GM18526 (cell line): Measurements from ENCODE around the gene ZNF548.

Experiments used
- POLR2A ChIP-seq: IDR thresholded peaks from 3 replicates; pipeline ENCODE4 v1.6.1; 2011; ENCODE audit not compliant: insufficient read length; ENCODE audit errors: extremely low read depth

The ZNF548 gene

GRCh38 chr19:57377498-57378146, 12.0 kb upstream of the ZNF548 start:
- no peak for TF ChIP-seq POLR2A

DNA sequence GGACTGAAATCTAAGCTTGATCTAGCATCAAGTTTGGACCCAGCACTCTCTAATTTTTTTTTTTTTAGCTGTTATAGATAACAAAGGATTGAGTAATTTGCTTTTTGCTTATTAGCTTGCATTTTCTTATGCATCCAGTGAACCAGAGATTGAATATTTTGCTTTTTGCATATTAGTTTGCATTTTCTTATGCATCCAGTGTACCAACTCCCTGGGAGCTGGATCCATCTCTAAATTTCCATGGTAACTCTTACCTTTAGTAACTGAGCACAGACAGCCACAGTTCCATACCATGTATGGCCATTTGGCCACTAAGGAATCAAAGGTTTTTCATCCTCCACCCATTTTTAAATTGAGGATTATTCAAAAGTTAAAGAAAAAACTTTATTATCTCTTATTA, 8.7 kb upstream of the ZNF548 start:
- no peak for TF ChIP-seq POLR2A

DNA sequence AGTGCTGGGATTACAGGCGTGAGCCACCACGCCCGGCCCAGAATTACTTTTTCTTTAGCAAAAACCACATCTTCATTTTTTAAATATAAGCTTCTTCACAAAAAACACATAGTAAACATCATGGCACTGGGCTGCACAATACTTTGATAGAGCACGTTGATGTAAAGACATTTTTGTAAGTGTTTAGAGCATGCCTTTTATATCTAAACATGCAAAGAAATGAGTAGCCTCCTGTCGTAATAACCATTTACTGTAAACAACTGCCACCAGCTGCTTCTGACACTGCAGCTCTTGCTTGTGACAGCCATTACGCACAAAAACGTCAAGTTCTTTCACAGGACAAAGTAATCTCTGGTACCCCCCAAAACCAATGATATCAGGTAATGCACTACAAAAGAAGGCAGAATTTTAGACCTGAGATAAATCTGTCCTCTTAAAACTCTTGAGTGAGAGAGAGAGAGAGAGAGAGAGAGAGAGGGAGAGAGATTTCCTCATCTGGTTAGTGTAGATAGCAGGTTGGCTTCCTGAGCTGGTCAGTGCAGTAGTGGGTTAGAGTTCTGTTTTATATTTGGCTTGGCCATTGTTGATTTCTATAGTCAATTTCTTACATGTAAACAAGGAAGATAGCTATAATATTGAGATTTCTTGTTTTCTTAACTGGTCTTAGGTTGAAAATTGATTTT, 6.7 kb upstream of the ZNF548 start:
- TF ChIP-seq POLR2A: no peak

- no peak for TF ChIP-seq POLR2A
Measured at GRCh38 chr19:57389194-57389729, 392 bp upstream of the ZNF548 start.

DNA sequence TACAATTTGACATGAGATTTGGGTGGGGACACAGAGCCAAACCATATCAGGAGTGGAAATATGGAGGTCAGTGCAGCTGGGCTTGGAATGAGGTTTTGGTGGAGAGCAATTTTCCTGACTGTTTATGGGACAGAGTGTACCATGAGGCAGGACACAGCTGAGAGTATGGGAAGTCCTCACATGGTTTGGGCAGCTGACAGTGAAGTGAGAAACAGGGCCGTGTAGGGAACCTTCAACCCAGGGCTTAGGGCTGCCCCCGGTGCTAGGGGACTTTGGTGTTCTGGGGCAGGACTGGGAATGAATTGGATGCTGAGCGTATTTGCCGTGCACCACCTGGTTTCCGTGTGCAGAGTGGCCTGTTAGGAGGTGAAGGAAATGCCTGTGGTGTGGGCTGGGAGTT, 6.1 kb downstream of the ZNF548 start:
- TF ChIP-seq POLR2A: no peak

DNA sequence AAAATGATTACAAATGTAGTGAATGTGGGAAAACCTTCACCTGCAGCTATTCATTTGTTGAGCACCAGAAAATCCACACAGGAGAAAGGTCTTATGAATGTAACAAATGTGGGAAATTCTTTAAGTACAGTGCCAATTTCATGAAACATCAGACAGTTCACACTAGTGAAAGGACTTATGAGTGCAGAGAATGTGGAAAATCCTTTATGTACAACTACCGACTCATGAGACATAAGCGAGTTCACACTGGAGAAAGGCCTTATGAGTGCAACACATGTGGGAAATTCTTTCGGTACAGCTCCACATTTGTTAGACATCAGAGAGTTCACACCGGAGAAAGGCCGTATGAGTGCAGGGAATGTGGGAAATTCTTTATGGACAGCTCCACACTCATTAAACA, 9.2 kb downstream of the ZNF548 start:
- TF ChIP-seq POLR2A: no peak

GRCh38 chr19:57403737-57404563, 14.3 kb downstream of the ZNF548 start:
- TF ChIP-seq POLR2A: no peak

DNA sequence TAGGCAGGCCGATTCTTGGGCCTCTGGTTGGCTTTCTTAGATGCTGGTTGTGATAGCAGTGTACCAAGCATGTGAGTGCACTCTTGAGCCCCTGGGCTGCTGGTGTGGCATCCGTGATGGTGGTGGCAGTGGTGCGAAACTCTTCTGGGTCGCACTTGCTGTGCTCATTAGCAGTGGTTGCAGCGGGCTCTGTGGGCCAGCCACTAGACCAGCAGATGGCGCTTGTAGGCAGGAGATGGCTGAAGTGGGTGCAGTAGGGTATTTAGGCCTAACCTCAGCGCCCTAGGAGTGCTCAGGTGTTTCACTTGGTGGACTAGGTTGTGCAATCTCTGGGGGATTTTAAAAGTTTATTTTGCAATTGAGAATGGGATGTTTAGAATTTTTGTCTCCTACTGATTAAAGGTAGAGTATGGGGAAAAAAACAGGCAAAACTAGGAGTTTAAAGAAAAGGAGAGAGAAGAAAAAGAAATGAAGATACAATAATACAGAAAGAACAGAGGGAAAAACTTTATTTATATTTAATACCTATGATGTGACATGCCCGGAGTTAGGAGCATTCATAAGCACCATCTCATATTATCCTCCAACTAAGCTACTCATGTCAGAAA, 17.0 kb downstream of the ZNF548 start:
- TF ChIP-seq POLR2A: no peak

- TF ChIP-seq POLR2A: peak; percentile 55
Measured at GRCh38 chr19:57410877-57411671, 21.4 kb downstream of the ZNF548 start, which contains the start of gene ZNF17. Gene ZNF17, plus strand, starts transcription at chr19:57411161. Its CDS starts 2,455 bp downstream, at chr19:57413616.

DNA sequence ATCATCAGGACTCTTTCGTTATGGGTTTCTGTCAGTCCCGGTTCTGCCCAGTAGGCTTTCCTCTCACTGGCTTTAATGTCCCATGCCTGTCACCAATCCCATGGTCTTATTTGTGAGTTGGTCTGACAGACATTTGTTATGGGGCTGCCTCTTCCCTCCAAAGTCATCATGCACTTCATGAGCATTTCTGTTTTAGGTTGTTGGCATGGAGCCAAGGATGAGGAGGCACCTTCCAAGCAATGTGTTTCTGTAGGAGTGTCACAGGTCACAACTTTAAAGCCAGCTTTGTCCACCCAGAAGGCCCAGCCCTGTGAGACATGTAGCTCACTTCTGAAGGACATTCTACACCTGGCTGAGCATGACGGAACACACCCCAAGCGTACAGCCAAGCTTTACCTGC, 29.8 kb downstream of the ZNF548 start:
- no peak for TF ChIP-seq POLR2A

DNA sequence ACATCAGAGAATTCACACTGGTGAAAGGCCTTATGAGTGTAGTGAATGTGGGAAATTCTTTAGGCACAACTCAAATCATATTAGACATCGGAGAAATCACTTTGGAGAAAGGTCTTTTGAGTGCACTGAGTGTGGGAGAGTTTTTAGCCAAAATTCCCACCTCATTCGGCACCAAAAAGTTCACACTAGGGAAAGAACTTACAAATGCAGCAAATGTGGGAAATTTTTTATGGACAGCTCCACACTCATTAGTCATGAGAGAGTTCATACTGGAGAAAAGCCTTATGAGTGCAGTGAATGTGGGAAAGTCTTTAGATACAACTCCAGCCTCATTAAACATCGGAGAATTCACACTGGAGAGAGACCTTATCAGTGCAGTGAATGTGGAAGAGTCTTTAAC, 31.4 kb downstream of the ZNF548 start:
- TF ChIP-seq POLR2A: no peak

- TF ChIP-seq POLR2A: no peak
Measured at GRCh38 chr19:57434386-57435061, 44.9 kb downstream of the ZNF548 start.

DNA sequence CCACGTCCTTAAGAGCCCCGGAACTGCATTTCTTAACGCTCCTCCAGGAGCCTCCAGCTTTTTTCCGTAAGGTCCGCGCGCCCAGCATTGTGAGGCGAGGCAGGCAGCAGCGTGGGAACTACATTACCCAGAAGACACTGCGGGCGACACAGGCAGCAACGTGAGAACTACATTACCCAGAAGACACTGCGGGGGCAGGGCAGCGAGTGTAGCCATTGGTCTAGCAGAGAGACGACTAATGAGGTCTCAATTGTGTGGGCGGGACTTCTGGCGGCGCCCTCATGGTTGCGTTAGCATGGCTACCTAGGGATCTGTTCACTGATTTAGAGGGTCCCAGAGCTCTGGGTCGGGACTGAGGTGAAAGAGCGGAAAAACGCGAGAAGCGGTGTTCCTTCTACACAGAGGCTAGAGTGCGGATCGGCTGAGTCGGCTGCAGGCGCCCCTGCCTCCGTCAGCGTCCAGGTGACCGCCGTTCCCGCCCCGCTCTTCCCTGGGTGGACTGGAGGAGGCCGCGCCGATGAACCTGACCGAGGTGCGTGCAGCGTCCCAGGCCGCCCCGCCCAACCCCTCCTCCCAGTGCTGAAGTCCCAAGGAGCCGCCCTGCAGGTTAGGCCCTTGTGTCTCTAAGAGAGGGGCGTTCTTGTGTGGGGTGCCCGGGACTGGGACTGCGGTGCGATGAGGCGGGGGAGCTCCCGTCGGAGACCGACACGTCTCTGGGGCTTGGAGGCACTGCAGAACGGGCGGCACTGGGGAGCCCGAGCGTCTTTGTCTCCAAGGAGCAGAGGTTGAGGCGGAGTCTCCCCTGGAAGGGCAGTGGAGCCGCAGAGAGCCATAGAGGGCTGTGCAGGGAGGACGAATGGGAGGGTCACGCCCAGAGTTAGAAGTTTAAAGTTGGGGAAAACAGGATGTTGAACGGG, 45.7 kb downstream of the ZNF548 start, which contains the start of gene ZNF749:
Gene ZNF749, plus strand, starts transcription at position 264 of the 917 bp plus-strand sequence. Its CDS starts 254 bp downstream, at position 518.
- no peak for TF ChIP-seq POLR2A

- no peak for TF ChIP-seq POLR2A
Measured at GRCh38 chr19:57436417-57436816, 46.8 kb downstream of the ZNF548 start.
